ENCODE measurements around the gene SLC7A6.

DNA sequence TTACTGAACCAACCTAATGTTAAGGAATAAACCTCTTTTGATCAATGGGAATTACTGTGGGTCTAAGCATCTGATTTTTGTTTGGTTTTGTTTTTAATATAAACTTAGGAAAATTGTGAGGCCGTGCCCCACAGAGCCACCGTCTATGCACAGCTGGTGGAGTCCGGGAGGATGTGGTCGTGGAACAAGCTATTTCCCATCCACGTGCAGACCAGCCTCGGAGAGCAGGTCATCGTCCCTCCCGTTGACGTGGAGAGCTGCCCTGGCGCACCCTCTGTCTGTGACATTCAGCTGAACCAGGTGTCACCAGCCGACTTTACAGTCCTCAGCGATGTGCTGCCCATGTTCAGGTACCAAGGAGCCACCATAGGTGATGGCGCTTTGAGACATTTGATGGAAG, 74.9 kb downstream of the SLC7A6 start:
- TF ChIP-seq, protein P1, sequence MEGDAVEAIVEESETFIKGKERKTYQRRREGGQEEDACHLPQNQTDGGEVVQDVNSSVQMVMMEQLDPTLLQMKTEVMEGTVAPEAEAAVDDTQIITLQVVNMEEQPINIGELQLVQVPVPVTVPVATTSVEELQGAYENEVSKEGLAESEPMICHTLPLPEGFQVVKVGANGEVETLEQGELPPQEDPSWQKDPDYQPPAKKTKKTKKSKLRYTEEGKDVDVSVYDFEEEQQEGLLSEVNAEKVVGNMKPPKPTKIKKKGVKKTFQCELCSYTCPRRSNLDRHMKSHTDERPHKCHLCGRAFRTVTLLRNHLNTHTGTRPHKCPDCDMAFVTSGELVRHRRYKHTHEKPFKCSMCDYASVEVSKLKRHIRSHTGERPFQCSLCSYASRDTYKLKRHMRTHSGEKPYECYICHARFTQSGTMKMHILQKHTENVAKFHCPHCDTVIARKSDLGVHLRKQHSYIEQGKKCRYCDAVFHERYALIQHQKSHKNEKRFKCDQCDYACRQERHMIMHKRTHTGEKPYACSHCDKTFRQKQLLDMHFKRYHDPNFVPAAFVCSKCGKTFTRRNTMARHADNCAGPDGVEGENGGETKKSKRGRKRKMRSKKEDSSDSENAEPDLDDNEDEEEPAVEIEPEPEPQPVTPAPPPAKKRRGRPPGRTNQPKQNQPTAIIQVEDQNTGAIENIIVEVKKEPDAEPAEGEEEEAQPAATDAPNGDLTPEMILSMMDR (IDR thresholded peaks at IDR 0.05) = no peak
- no peak for TF ChIP-seq POLR2A (IDR thresholded peaks at IDR 0.05)

All from right lobe of liver (tissue), 4 donors.